Gastrocnemius medialis (tissue), 4 donors: ENCODE results near the gene NET1.

Experiments used
- CTCF ChIP-seq, 5 experiments: fragments of 450-650 bp in 3 of 5; fragments of 200-600 bp in 2 of 5; sonication (generic) in 2 of 5; IDR thresholded peaks in 4 of 5; conservative IDR thresholded peaks in 1 of 5; 1 replicate in 4 of 5; 2 replicates in 1 of 5; pipeline ENCODE4 v1.5.1; 2016 to 2019; ENCODE audit warnings: antibody characterized with exemption in 5 of 5, mild to moderate bottlenecking in 3 of 5, moderate library complexity in 3 of 5
- POLR2A ChIP-seq, 2 donors: fragments of 450-650 bp; IDR thresholded peaks; one replicate each; pipeline ENCODE4 v1.6.1; 2017; ENCODE audit warnings: antibody characterized with exemption in 2 of 2, mild to moderate bottlenecking in 2 of 2, moderate library complexity in 2 of 2

GRCh38 chr10:5453749-5454489, 41.6 kb downstream of the NET1 start:
- TF ChIP-seq POLR2A (IDR thresholded peaks at IDR 0.05) (no peak), CTCF (IDR thresholded peaks at IDR 0.05 in 4 of 5, conservative IDR thresholded peaks at IDR 0.05 in 1 of 5) (no peak)
